ENCODE data around the gene PSME3IP1. TPM values are rescaled to one million over a fixed set of nuclear protein-coding genes. Genes with fewer than 3 reads are reported as not detected.
A peak's percentile ranks its signal among the peaks of the same experiment; 100 is the strongest.
"Not testable (repeated sequence)": the region's sequence is repeated elsewhere in the genome, so short reads cannot be mapped to it uniquely, and the experiment has no call there.

PSME3IP1 gene
- polyA plus RNA-seq, 1 of the 3 experiments (the other 2 are of a cell fraction): 80.9 TPM

DNA sequence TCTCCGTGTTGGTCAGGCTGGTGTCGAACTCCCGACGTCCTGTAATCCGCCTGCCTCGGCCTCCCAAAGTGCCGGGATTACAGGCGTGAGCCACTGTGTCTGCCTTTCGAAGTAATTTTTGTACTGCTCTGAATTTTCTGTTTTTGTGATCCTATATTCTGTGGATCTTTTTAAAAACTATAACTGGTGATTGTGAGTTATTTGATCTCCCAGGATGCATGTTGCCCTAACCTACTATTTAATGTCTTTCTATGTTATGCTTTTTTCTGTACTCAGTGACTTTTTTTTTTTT is 2.8 kb upstream of the PSME3IP1 start:
- POLR2A ChIA-PET: no interaction called here
- WGBS (ENCODE audit: low lambda C conversion rate): 98% methylated on average over 9 of the region's 9 CpGs
- no peak overlapping the region for H3K4me3 ChIP-seq (ENCODE audit: low read depth in 2 of 2, low read length in 1 of 2)
- peaks cover 8 to 27% of the 10 kb centered on the region in 2 experiments for H3K4me1 ChIP-seq (ENCODE audit: control insufficient read depth in 1 of 2, insufficient read depth in 2 of 2, low read depth in 1 of 2, low read length in 1 of 2)
- H3K27me3 ChIP-seq (ENCODE audit: insufficient read depth): no peaks in the 10 kb centered on the region
- H3K27ac ChIP-seq (ENCODE audit: low read depth in 2 of 2, low read length in 1 of 2): no peak overlapping the region
- CTCF ChIA-PET: interaction anchor here (1.6 to 1.8 kb wide), 2 partner anchors 104 to 112 kb away, joined by 3 to 4 read pairs; no protein-coding TSS in a partner anchor
- no peaks in the 10 kb centered on the region for H4K20me1 ChIP-seq (ENCODE audit: insufficient read depth)
- H2AFZ ChIP-seq (ENCODE audit: low read depth): no peak overlapping the region
- H3K4me2 ChIP-seq: 0 out of 2 replicates have a peak overlapping the region, but pooled peaks have one; percentile 79
- H3K9me3 ChIP-seq: no peaks in the 10 kb centered on the region
- TF ChIP-seq FOXM1 (IDR thresholded peaks at IDR 0.05; ENCODE audit: low read depth) (no peak), POLR2AphosphoS5 (IDR thresholded peaks at IDR 0.05; ENCODE audit: low read depth, low read length) (no peak), SMC3 (IDR thresholded peaks at IDR 0.05; ENCODE audit: low read depth, low read length) (no peak), SIN3A (IDR thresholded peaks at IDR 0.05; ENCODE audit: borderline replicate concordance, low read depth, low read length) (no peak), NFIC (IDR thresholded peaks at IDR 0.05; ENCODE audit: borderline replicate concordance) (no peak), RCOR1 (IDR thresholded peaks at IDR 0.05; ENCODE audit: low read length) (no peak), RAD21 (IDR thresholded peaks at IDR 0.05; ENCODE audit: low read length) (no peak), TCF12 (IDR thresholded peaks at IDR 0.05) (no peak)
- TF ChIP-seq, protein P1, sequence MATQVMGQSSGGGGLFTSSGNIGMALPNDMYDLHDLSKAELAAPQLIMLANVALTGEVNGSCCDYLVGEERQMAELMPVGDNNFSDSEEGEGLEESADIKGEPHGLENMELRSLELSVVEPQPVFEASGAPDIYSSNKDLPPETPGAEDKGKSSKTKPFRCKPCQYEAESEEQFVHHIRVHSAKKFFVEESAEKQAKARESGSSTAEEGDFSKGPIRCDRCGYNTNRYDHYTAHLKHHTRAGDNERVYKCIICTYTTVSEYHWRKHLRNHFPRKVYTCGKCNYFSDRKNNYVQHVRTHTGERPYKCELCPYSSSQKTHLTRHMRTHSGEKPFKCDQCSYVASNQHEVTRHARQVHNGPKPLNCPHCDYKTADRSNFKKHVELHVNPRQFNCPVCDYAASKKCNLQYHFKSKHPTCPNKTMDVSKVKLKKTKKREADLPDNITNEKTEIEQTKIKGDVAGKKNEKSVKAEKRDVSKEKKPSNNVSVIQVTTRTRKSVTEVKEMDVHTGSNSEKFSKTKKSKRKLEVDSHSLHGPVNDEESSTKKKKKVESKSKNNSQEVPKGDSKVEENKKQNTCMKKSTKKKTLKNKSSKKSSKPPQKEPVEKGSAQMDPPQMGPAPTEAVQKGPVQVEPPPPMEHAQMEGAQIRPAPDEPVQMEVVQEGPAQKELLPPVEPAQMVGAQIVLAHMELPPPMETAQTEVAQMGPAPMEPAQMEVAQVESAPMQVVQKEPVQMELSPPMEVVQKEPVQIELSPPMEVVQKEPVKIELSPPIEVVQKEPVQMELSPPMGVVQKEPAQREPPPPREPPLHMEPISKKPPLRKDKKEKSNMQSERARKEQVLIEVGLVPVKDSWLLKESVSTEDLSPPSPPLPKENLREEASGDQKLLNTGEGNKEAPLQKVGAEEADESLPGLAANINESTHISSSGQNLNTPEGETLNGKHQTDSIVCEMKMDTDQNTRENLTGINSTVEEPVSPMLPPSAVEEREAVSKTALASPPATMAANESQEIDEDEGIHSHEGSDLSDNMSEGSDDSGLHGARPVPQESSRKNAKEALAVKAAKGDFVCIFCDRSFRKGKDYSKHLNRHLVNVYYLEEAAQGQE (IDR thresholded peaks at IDR 0.05; ENCODE audit: low read depth, low read length): no peak
- TF ChIP-seq, protein P2, sequence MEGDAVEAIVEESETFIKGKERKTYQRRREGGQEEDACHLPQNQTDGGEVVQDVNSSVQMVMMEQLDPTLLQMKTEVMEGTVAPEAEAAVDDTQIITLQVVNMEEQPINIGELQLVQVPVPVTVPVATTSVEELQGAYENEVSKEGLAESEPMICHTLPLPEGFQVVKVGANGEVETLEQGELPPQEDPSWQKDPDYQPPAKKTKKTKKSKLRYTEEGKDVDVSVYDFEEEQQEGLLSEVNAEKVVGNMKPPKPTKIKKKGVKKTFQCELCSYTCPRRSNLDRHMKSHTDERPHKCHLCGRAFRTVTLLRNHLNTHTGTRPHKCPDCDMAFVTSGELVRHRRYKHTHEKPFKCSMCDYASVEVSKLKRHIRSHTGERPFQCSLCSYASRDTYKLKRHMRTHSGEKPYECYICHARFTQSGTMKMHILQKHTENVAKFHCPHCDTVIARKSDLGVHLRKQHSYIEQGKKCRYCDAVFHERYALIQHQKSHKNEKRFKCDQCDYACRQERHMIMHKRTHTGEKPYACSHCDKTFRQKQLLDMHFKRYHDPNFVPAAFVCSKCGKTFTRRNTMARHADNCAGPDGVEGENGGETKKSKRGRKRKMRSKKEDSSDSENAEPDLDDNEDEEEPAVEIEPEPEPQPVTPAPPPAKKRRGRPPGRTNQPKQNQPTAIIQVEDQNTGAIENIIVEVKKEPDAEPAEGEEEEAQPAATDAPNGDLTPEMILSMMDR (IDR thresholded peaks at IDR 0.05): no peak
- TF ChIP-seq, protein P3, sequence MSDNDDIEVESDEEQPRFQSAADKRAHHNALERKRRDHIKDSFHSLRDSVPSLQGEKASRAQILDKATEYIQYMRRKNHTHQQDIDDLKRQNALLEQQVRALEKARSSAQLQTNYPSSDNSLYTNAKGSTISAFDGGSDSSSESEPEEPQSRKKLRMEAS (IDR thresholded peaks at IDR 0.05; ENCODE audit: low read depth): no peak
- peaks cover 0 to 9% of the 10 kb centered on the region in 2 experiments for H3K36me3 ChIP-seq (replicated peaks in 1 of 2; ENCODE audit: control insufficient read depth in 1 of 2, insufficient read depth in 2 of 2, low read length in 1 of 2)
- no peak for DNase-seq
- peaks cover 8% of the 10 kb centered on the region for H3F3A ChIP-seq (replicated peaks; ENCODE audit: insufficient read depth)
- no peak overlapping the region for H3K9ac ChIP-seq
- no peaks in the 10 kb centered on the region for H3K9me2 ChIP-seq
- H3K79me2 ChIP-seq (ENCODE audit: insufficient read depth): peaks cover 96% of the 10 kb centered on the region

DNA sequence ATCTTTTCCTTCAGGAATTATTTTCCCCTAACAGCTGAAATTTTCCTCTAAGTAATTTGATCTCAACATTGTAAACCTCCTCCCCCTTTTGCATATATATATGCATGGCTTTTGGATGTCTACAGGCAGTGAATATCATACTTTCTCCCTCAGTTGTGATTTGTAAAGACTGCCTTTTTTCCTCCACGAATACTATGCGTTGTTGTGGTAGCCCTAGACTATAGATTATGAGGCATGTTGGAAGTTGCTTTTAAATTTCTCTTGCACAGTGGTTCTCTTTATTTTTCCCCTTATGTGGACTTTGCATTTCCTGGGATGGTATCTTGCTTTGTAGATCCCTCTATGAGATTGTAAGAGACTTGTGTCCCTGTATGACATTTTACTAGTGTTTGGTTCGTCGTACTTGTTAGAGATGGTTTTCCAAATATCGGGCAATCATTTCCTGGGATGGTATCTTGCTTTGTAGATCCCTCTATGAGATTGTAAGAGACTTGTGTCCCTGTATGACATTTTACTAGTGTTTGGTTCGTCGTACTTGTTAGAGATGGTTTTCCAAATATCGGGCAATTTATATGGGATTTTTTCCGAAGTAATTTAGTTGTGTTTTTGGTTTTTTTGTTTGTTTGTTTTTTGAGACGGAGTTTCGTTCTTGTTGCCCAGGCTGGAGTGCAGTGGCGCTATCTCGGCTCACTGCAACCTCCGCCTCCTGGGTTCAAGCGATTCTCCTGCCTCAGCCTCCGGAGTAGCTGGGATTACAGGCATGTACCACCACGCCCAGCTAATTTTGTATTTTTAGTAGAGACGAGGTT is 2.3 kb upstream of the PSME3IP1 start:
- 93% methylated on average over 18 of the region's 18 CpGs for WGBS (ENCODE audit: low lambda C conversion rate)

More for the DNA sequence above, 2.3 kb upstream of the PSME3IP1 start:
- peaks cover 96% of the 10 kb centered on the region for H3K79me2 ChIP-seq (ENCODE audit: insufficient read depth)
- not testable (repeated sequence) for DNase-seq; H2AFZ ChIP-seq (ENCODE audit: low read depth); H3K9me2 ChIP-seq; H3F3A ChIP-seq (replicated peaks; ENCODE audit: insufficient read depth); H4K20me1 ChIP-seq (ENCODE audit: insufficient read depth); H3K9me3 ChIP-seq; H3K27me3 ChIP-seq (ENCODE audit: insufficient read depth); H3K36me3 ChIP-seq (replicated peaks in 1 of 2; ENCODE audit: control insufficient read depth in 1 of 2, insufficient read depth in 2 of 2, low read length in 1 of 2)
- peaks cover 8 to 21% of the 10 kb centered on the region in 2 experiments for H3K4me1 ChIP-seq (ENCODE audit: control insufficient read depth in 1 of 2, insufficient read depth in 2 of 2, low read depth in 1 of 2, low read length in 1 of 2)
- CTCF ChIA-PET: interaction anchor here (0.7 to 1.8 kb wide), 9 partner anchors 9 to 332 kb away, joined by 3 to 6 read pairs (median 3); no protein-coding TSS in a partner anchor
- H3K4me3 ChIP-seq (ENCODE audit: low read depth in 2 of 2, low read length in 1 of 2): peak overlapping the region; percentile 93 to 96
- peak overlapping the region; percentile 83 to 88; a peak in 3 of 4 replicates for H3K27ac ChIP-seq (ENCODE audit: low read depth in 2 of 2, low read length in 1 of 2)
- POLR2A ChIA-PET: interaction anchor here (1.4 kb wide), 1 partner anchor 9 kb away, joined by 5 read pairs; no protein-coding TSS in a partner anchor
- peak overlapping the region; percentile 93 for H3K9ac ChIP-seq
- H3K4me2 ChIP-seq: peak overlapping the region; percentile 79
